IMR-90 (cell line): ENCODE data around the gene NOP9. TPM values are rescaled to one million over a fixed set of nuclear protein-coding genes. Genes with fewer than 3 reads are reported as not detected.

ENCODE experiments used
- ATAC-seq: fragments of 200-7000 bp; cut with Tn5 transposase; 2 replicates; pipeline ENCODE4 v1.9.1; 2020; ENCODE audit warnings: low read depth, mild to moderate bottlenecking, moderate library complexity
- BruUV-seq: library from RNA; stranded (reverse); fragments of 400-500 nt; replicated peaks from 2 replicates; lab custom pipeline; 2021; lab: Mats Ljungman, UMichigan
- CTCF ChIA-PET: fragments of 300-600 bp; formaldehyde crosslinking; extraction: SDS; loops from one replicate; lab custom pipeline; 2021; ENCODE audit warnings: antibody characterized with exemption; lab: Yijun Ruan, JAX
- POLR2A ChIA-PET: fragments of 300-600 bp; sonication (Branson Sonifier 250); formaldehyde crosslinking; loops from one replicate; lab custom pipeline; 2022; ENCODE audit warnings: antibody characterized with exemption; ENCODE audit not compliant: unreplicated experiment; lab: Charles Lee
- DNase-seq: peaks from one replicate; pipeline ENCODE4 v3.0.0; 2013
- H2AFZ ChIP-seq: replicated peaks from 2 replicates; pipeline ENCODE3; 2013; ENCODE audit warnings: low read length, mild to moderate bottlenecking; ENCODE audit not compliant: poor library complexity
- H2AK5ac ChIP-seq: 2 replicates; pipeline ENCODE4 v1.6.1; 2013; ENCODE audit warnings: low read depth, low read length, inconsistent platforms
- H2AK9ac ChIP-seq: replicated peaks from 2 replicates; pipeline ENCODE3; 2013; ENCODE audit warnings: mild to moderate bottlenecking, low read depth, low read length, moderate library complexity; ENCODE audit not compliant: poor library complexity
- H2BK120ac ChIP-seq: 2 replicates; pipeline ENCODE4 v1.6.1; 2013; ENCODE audit warnings: low read depth, low read length, inconsistent platforms
- H2BK15ac ChIP-seq: 3 replicates; pipeline ENCODE4 v1.6.1; 2013; ENCODE audit warnings: low read depth, low read length, inconsistent platforms
- H2BK20ac ChIP-seq: 2 replicates; pipeline ENCODE4 v1.6.1; 2013; ENCODE audit warnings: low read depth, mild to moderate bottlenecking, inconsistent platforms, low read length, moderate library complexity
- H2BK5ac ChIP-seq: 2 replicates; pipeline ENCODE4 v1.6.1; 2013; ENCODE audit warnings: mild to moderate bottlenecking, low read depth, low read length, inconsistent platforms; ENCODE audit not compliant: poor library complexity, severe bottlenecking
- H3K14ac ChIP-seq: replicated peaks from 2 replicates; pipeline ENCODE4 v1.6.1; 2013; ENCODE audit warnings: low read depth, low read length, inconsistent platforms
- H3K18ac ChIP-seq: 2 replicates; pipeline ENCODE4 v1.6.1; 2013; ENCODE audit warnings: low read depth, low read length, control low read depth
- H3K23ac ChIP-seq: 2 replicates; pipeline ENCODE4 v1.6.1; 2013; ENCODE audit warnings: low read depth, low read length, inconsistent platforms
- H3K27ac ChIP-seq: 2 replicates; pipeline ENCODE4 v1.5.1; 2013; ENCODE audit warnings: mild to moderate bottlenecking, control low read depth, low read length; ENCODE audit not compliant: insufficient read depth
- H3K27me3 ChIP-seq: 2 replicates; pipeline ENCODE4 v1.6.1; 2013; ENCODE audit warnings: low read length; ENCODE audit not compliant: control insufficient read depth, insufficient read depth
- H3K36me3 ChIP-seq: 2 replicates; pipeline ENCODE4 v1.6.1; 2013; ENCODE audit warnings: low read length, mixed read lengths; ENCODE audit not compliant: control insufficient read depth, insufficient read depth
- H3K4ac ChIP-seq: 2 replicates; pipeline ENCODE4 v1.6.1; 2013; ENCODE audit warnings: low read depth, low read length, inconsistent platforms
- H3K4me1 ChIP-seq: 2 replicates; pipeline ENCODE4 v1.6.1; 2013; ENCODE audit warnings: low read length, mixed read lengths; ENCODE audit not compliant: control insufficient read depth, insufficient read depth
- H3K4me2 ChIP-seq: 2 replicates; pipeline ENCODE4 v1.6.1; 2013; ENCODE audit warnings: low read depth, mild to moderate bottlenecking, control low read depth, low read length, moderate library complexity
- H3K4me3 ChIP-seq: 2 replicates; pipeline ENCODE4 v1.5.1; 2013; ENCODE audit warnings: low read depth, mild to moderate bottlenecking, control low read depth, low read length, moderate library complexity; ENCODE audit not compliant: insufficient read depth
- H3K56ac ChIP-seq: 2 replicates; pipeline ENCODE4 v1.6.1; 2013; ENCODE audit warnings: low read length, inconsistent platforms; ENCODE audit not compliant: insufficient read depth; ENCODE audit errors: extremely low read depth
- H3K79me1 ChIP-seq, 2 experiments: 2 replicates each; pipeline ENCODE4 v1.6.1; 2013; ENCODE audit warnings: low read length in 2 of 2, inconsistent platforms in 1 of 2, low read depth in 1 of 2
- H3K9ac ChIP-seq: 2 replicates; pipeline ENCODE4 v1.6.1; 2013; ENCODE audit warnings: low read depth, low read length, control low read depth
- H3K9me1 ChIP-seq: 2 replicates; pipeline ENCODE4 v1.6.1; 2013; ENCODE audit warnings: low read length, inconsistent platforms; ENCODE audit not compliant: insufficient read depth
- H3K9me3 ChIP-seq: 2 replicates; pipeline ENCODE4 v1.6.1; 2013; ENCODE audit warnings: low read length; ENCODE audit not compliant: control insufficient read depth, insufficient read depth
- H4K20me1 ChIP-seq: 2 replicates; pipeline ENCODE4 v1.6.1; 2013; ENCODE audit warnings: low read length, inconsistent platforms; ENCODE audit not compliant: insufficient read depth
- H4K5ac ChIP-seq: 2 replicates; pipeline ENCODE4 v1.6.1; 2013; ENCODE audit warnings: mild to moderate bottlenecking, low read depth, low read length, control low read depth
- H4K8ac ChIP-seq, 2 experiments: 2 replicates each; pipeline ENCODE4 v1.6.1; 2013; ENCODE audit warnings: low read depth in 2 of 2, low read length in 2 of 2, control low read depth in 1 of 2, inconsistent platforms in 1 of 2
- H4K91ac ChIP-seq: 2 replicates; pipeline ENCODE4 v1.6.1; 2013; ENCODE audit warnings: low read depth, low read length, inconsistent platforms; ENCODE audit not compliant: insufficient read depth
- BHLHE40 ChIP-seq: fragments of 150-350 bp; IDR thresholded peaks from 2 replicates; pipeline ENCODE4 v1.6.1; 2016; ENCODE audit warnings: mild to moderate bottlenecking, low read depth, low read length
- CTCF ChIP-seq: conservative IDR thresholded peaks from 2 replicates; pipeline ENCODE4 v1.5.1; 2012; ENCODE audit warnings: mild to moderate bottlenecking, low read depth, low read length, improper control_type of control experiment
- NFE2L2 ChIP-seq: fragments of 150-350 bp; IDR thresholded peaks from 2 replicates; pipeline ENCODE4 v1.6.1; 2016; ENCODE audit warnings: low read depth, mild to moderate bottlenecking, low read length
- RCOR1 ChIP-seq: IDR thresholded peaks from 2 replicates; pipeline ENCODE4 v1.6.1; 2012; ENCODE audit warnings: mild to moderate bottlenecking, low read length, improper control_type of control experiment; ENCODE audit not compliant: insufficient replicate concordance
- RFX5 ChIP-seq: IDR thresholded peaks from 2 replicates; pipeline ENCODE4 v1.8.0; 2012; ENCODE audit warnings: low read depth, mild to moderate bottlenecking, low read length, moderate library complexity
- SMC3 ChIP-seq: fragments of 150-350 bp; IDR thresholded peaks from 2 replicates; pipeline ENCODE4 v1.6.1; 2016; ENCODE audit warnings: low read depth, mild to moderate bottlenecking, antibody characterized with exemption, low read length, moderate library complexity
- USF2 ChIP-seq: fragments of 150-350 bp; IDR thresholded peaks from 2 replicates; pipeline ENCODE4 v1.6.1; 2017; ENCODE audit warnings: mild to moderate bottlenecking, antibody characterized with exemption, low read length, low read depth
- WGBS, 2 experiments: methylation state at CpG; one replicate each; pipeline versions ENCODE4 v1.1.5 to v1.1.7; 2013; ENCODE audit warnings: missing lambda C conversion rate in 2 of 2; ENCODE audit not compliant: insufficient read length in 1 of 2; ENCODE audit errors: extremely low coverage in 2 of 2; 5-methylcytosine and 5-hydroxymethylcytosine counted together
- dilution Hi-C: fragments of 300-500 bp; cut with HindIII; formaldehyde crosslinking; loops from one replicate; pipeline ENCODE4 v1.14.3; 2018; ENCODE audit warnings: low sequenced_read_pairs; ENCODE audit not compliant: unreplicated experiment
- in situ Hi-C: fragments of 300-500 bp; cut with MboI; formaldehyde crosslinking; loops from 3 replicates; pipeline ENCODE4 v1.14.3; 2019; ENCODE audit warnings: low sequenced_read_pairs, inconsistent platforms, mixed read lengths
- intact Hi-C: fragments of 100-400 bp; cut with micrococcal nuclease; formaldehyde crosslinking; loops from 2 replicates; pipeline ENCODE4 v1.10.0; 2022
- polyA plus RNA-seq, 3 experiments: library from polyadenylated mRNA; depleted of rRNA; stranded (reverse); fragments of >200 nt; gene quantifications; 2 replicates each; pipeline ENCODE4 v1.2.3, GENCODE V29; 2012; ENCODE audit warnings: low replicate concordance in 1 of 3
- total RNA-seq: library from RNA; depleted of rRNA; stranded (reverse); fragments of >200 nt; gene quantifications from 2 replicates; pipeline ENCODE4 v1.2.3, GENCODE V29; 2012

NOP9 gene
- total and polyA plus RNA-seq, 2 of the 4 experiments (the other 2 are of a cell fraction), result 11.8 to 25.8 TPM

- no peak overlapping the region for H2BK15ac ChIP-seq
- TF ChIP-seq RFX5 (no peak), USF2 (no peak), RCOR1 (no peak), CTCF (no peak), BHLHE40 (no peak), SMC3 (no peak), NFE2L2 (no peak)
- no peak overlapping the region for H3K4ac ChIP-seq
- intact Hi-C loops, result no loop called here
- no peak overlapping the region for H3K56ac ChIP-seq
- H3K27me3 ChIP-seq, result no peaks in the 10 kb centered on the region
- no peak overlapping the region for H3K27ac ChIP-seq
- H3K4me2 ChIP-seq, result no peak overlapping the region
- H2BK20ac ChIP-seq, result no peak overlapping the region
- in situ Hi-C loops, result no loop called here
- H3K18ac ChIP-seq, result no peak overlapping the region
- no peaks in the 10 kb centered on the region for H3K4me1 ChIP-seq
- H3K23ac ChIP-seq, result no peak overlapping the region
- DNase-seq (no peak), ATAC-seq (no peak)
- 100% methylated on average over 3 of the region's 5 CpGs; no CpG with 5 or more reads in 1 of the 2 experiments for WGBS, 2 experiments
- no peak overlapping the region for H4K8ac ChIP-seq
- H4K91ac ChIP-seq, result no peak overlapping the region
- H4K20me1 ChIP-seq, result no peaks in the 10 kb centered on the region; the same call in 1 of the 2 replicates
- H2BK120ac ChIP-seq, result no peak overlapping the region
- H3K36me3 ChIP-seq, result peaks cover 19% of the 10 kb centered on the region
- no peaks in the 10 kb centered on the region; the same call in 1 of the 2 replicates for H3K9me1 ChIP-seq
- no peak overlapping the region for H2BK5ac ChIP-seq
- POLR2A ChIA-PET, result no interaction called here
- CTCF ChIA-PET, result interaction anchor here (0.6 to 1.1 kb wide), 2 partner anchors 10 to 150 kb away, joined by 3 to 4 read pairs; no protein-coding TSS in a partner anchor
- no peaks in the 10 kb centered on the region for H3K9me3 ChIP-seq
- no peak overlapping the region for H2AK5ac ChIP-seq
- H3K4me3 ChIP-seq, result no peak overlapping the region
- no TSS peak for BruUV-seq
- dilution Hi-C loops, result no loop called here
- peaks cover 0 to 7% of the 10 kb centered on the region in 2 experiments; a peak in 1 of 4 replicates for H3K79me1 ChIP-seq
- H2AFZ ChIP-seq, result no peak overlapping the region
- no peak overlapping the region for H2AK9ac ChIP-seq
- no peak overlapping the region for H3K14ac ChIP-seq
- H4K5ac ChIP-seq, result no peak overlapping the region
- H3K9ac ChIP-seq, result no peak overlapping the region
Observed at GRCh38 chr14:24286996-24287395, 12.7 kb upstream of the NOP9 start.
